Measurements from ENCODE around the gene EIF3I.

GRCh38 chr1:32257227-32257508 lies 35.0 kb downstream of the EIF3I start:
- TF ChIP-seq POLR2AphosphoS5 (IDR thresholded peaks at IDR 0.05; ENCODE audit: low read depth, low read length) (no peak), TAF1 (IDR thresholded peaks at IDR 0.05; ENCODE audit: borderline replicate concordance, insufficient read depth, low read length) (no peak)
- TF ChIP-seq, protein P1, sequence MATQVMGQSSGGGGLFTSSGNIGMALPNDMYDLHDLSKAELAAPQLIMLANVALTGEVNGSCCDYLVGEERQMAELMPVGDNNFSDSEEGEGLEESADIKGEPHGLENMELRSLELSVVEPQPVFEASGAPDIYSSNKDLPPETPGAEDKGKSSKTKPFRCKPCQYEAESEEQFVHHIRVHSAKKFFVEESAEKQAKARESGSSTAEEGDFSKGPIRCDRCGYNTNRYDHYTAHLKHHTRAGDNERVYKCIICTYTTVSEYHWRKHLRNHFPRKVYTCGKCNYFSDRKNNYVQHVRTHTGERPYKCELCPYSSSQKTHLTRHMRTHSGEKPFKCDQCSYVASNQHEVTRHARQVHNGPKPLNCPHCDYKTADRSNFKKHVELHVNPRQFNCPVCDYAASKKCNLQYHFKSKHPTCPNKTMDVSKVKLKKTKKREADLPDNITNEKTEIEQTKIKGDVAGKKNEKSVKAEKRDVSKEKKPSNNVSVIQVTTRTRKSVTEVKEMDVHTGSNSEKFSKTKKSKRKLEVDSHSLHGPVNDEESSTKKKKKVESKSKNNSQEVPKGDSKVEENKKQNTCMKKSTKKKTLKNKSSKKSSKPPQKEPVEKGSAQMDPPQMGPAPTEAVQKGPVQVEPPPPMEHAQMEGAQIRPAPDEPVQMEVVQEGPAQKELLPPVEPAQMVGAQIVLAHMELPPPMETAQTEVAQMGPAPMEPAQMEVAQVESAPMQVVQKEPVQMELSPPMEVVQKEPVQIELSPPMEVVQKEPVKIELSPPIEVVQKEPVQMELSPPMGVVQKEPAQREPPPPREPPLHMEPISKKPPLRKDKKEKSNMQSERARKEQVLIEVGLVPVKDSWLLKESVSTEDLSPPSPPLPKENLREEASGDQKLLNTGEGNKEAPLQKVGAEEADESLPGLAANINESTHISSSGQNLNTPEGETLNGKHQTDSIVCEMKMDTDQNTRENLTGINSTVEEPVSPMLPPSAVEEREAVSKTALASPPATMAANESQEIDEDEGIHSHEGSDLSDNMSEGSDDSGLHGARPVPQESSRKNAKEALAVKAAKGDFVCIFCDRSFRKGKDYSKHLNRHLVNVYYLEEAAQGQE (IDR thresholded peaks at IDR 0.05; ENCODE audit: insufficient read depth in 1 of 2, low read depth in 2 of 2, low read length in 2 of 2) = no peak

Measured in PFSK-1 (cell line).